Activated CD8-positive, alpha-beta T cell treated with anti-CD3 and anti-CD28 coated beads for 36 hours (primary cell): ENCODE measurements around the gene PLOD3. TPM values are rescaled to one million over a fixed set of nuclear protein-coding genes. Genes with fewer than 3 reads are reported as not detected.
"Not testable (repeated sequence)": the region's sequence is repeated elsewhere in the genome, so short reads cannot be mapped to it uniquely, and the experiment has no call there.

Experiments used
- ATAC-seq: fragments of 200-7000 bp; cut with Tn5 transposase; one replicate; pipeline ENCODE4 v1.10.0; 2021; ENCODE audit warnings: mild to moderate bottlenecking, moderate library complexity
- CTCF ChIA-PET: fragments of 350-600 bp; sonication (Branson Sonifier 250); formaldehyde crosslinking; loops from one replicate; lab custom pipeline; 2021; ENCODE audit warnings: antibody characterized with exemption; lab: Charles Lee
- POLR2A ChIA-PET: fragments of 350-600 bp; sonication (Branson Sonifier 250); formaldehyde crosslinking; loops from one replicate; lab custom pipeline; 2021; ENCODE audit warnings: antibody characterized with exemption; lab: Charles Lee
- DNase-seq: peaks from one replicate; pipeline ENCODE4 v3.0.0-alpha.2; 2020
- H3K27ac Mint-ChIP-seq: one replicate; pipeline ENCODE4 v1.8.0; 2021; ENCODE audit warnings: mild to moderate bottlenecking, mixed read lengths
- H3K27me3 Mint-ChIP-seq: one replicate; pipeline ENCODE4 v1.8.0; 2021; ENCODE audit warnings: mixed read lengths
- H3K36me3 Mint-ChIP-seq: one replicate; pipeline ENCODE4 v1.8.0; 2021; ENCODE audit warnings: low read depth, mixed read lengths
- H3K4me1 Mint-ChIP-seq: one replicate; pipeline ENCODE4 v1.8.0; 2021; ENCODE audit warnings: low read depth, mixed read lengths
- H3K4me3 Mint-ChIP-seq: one replicate; pipeline ENCODE4 v1.8.0; 2021; ENCODE audit warnings: mild to moderate bottlenecking, moderate library complexity, mixed read lengths
- H3K9me3 Mint-ChIP-seq: one replicate; pipeline ENCODE4 v1.8.0; 2021; ENCODE audit warnings: mixed read lengths
- intact Hi-C: fragments of 100-400 bp; cut with micrococcal nuclease; formaldehyde crosslinking; loops from one replicate; pipeline ENCODE4 v1.10.0; 2022
- total RNA-seq, 2 experiments: library from RNA; stranded (reverse); gene quantifications; one replicate each; pipeline ENCODE4 v1.2.3, GENCODE V29; 2021
- TF ChIP-seq, protein P1 (sequence below): fragments of 200-600 bp; IDR thresholded peaks from one replicate; pipeline ENCODE4 v1.8.0; 2022; ENCODE audit warnings: antibody characterized with exemption, mild to moderate bottlenecking

Gene PLOD3, protein sequence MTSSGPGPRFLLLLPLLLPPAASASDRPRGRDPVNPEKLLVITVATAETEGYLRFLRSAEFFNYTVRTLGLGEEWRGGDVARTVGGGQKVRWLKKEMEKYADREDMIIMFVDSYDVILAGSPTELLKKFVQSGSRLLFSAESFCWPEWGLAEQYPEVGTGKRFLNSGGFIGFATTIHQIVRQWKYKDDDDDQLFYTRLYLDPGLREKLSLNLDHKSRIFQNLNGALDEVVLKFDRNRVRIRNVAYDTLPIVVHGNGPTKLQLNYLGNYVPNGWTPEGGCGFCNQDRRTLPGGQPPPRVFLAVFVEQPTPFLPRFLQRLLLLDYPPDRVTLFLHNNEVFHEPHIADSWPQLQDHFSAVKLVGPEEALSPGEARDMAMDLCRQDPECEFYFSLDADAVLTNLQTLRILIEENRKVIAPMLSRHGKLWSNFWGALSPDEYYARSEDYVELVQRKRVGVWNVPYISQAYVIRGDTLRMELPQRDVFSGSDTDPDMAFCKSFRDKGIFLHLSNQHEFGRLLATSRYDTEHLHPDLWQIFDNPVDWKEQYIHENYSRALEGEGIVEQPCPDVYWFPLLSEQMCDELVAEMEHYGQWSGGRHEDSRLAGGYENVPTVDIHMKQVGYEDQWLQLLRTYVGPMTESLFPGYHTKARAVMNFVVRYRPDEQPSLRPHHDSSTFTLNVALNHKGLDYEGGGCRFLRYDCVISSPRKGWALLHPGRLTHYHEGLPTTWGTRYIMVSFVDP
- 10 to 100 TPM; 20.4 to 24.4 TPM for total RNA-seq

DNA sequence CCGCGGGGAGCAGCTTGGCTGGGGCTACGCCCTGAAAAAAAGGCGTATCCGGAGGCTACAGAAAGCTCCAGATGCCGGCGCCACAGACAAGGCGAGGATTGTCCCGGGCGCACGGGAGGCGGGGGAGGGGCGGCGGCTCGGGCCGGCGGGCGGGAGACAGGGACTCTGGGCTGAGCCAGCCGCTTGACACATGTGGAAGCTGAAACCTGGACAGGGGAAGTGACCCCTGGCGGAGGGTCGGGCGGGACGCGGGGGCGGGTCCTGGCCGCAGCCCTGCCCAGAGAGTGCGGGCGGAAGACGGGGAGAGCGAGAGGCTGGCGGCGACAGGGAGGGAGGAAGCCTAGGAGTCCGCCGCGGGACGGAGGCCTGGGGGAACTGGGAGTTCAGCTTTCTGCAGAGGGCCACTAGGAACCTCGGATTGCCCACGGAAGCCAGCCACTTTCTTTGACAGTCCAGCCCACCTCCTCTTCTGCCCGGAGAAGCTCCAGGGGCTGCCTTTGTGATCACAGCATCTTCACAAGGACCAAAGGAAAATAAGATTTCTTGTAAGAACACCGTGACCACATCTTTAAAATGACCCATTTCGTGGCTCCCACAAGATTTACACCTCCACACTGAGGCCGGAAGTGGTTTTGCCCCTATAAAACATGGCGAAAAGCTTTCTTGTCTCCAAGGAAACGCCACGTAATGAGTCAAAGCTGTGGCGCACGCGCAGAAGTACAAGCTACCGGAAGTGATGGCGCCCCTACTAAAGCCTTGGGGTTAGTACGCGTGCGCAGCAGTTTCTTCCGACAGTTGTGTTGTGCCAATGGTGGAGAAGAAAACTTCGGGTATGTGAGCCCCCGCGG, at the start of gene PLOD3, which contains the start of gene ZNHIT1:
Gene PLOD3, minus strand, starts transcription at position 194 of the 848 bp plus-strand sequence. CDS start 307 bp downstream, outside the sequence.
Gene ZNHIT1, plus strand, starts transcription at position 778 of the 848 bp plus-strand sequence. Its CDS starts 31 bp downstream, at position 809.
- ATAC-seq (peak; percentile 89), DNase-seq (peak; percentile 99)
- POLR2A ChIA-PET, result interaction anchor here (0.7 to 3.2 kb wide), 11 partner anchors 9 to 329 kb away, joined by 3 to 22 read pairs (median 3); partner anchors contain the start of genes CLDN15 and FIS1
- Mint-ChIP-seq H3K27ac (peak within 1 kb of the TSS; percentile 88), H3K36me3 (peaks cover 2% of the 10 kb centered on the region), H3K27me3 (no peaks in the 10 kb centered on the region), H3K4me1 (peaks cover 28% of the 10 kb centered on the region), H3K9me3 (no peaks in the 10 kb centered on the region), H3K4me3 (peak within 1 kb of the TSS; percentile 98)
- CTCF ChIA-PET, result interaction anchor here (0.6 to 4.5 kb wide), 17 partner anchors 9 to 194 kb away, joined by 3 to 49 read pairs (median 5); partner anchors contain the start of gene FIS1
- TF ChIP-seq, protein P1, sequence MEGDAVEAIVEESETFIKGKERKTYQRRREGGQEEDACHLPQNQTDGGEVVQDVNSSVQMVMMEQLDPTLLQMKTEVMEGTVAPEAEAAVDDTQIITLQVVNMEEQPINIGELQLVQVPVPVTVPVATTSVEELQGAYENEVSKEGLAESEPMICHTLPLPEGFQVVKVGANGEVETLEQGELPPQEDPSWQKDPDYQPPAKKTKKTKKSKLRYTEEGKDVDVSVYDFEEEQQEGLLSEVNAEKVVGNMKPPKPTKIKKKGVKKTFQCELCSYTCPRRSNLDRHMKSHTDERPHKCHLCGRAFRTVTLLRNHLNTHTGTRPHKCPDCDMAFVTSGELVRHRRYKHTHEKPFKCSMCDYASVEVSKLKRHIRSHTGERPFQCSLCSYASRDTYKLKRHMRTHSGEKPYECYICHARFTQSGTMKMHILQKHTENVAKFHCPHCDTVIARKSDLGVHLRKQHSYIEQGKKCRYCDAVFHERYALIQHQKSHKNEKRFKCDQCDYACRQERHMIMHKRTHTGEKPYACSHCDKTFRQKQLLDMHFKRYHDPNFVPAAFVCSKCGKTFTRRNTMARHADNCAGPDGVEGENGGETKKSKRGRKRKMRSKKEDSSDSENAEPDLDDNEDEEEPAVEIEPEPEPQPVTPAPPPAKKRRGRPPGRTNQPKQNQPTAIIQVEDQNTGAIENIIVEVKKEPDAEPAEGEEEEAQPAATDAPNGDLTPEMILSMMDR, result peak; percentile 35
- intact Hi-C loops, result no loop called here

DNA sequence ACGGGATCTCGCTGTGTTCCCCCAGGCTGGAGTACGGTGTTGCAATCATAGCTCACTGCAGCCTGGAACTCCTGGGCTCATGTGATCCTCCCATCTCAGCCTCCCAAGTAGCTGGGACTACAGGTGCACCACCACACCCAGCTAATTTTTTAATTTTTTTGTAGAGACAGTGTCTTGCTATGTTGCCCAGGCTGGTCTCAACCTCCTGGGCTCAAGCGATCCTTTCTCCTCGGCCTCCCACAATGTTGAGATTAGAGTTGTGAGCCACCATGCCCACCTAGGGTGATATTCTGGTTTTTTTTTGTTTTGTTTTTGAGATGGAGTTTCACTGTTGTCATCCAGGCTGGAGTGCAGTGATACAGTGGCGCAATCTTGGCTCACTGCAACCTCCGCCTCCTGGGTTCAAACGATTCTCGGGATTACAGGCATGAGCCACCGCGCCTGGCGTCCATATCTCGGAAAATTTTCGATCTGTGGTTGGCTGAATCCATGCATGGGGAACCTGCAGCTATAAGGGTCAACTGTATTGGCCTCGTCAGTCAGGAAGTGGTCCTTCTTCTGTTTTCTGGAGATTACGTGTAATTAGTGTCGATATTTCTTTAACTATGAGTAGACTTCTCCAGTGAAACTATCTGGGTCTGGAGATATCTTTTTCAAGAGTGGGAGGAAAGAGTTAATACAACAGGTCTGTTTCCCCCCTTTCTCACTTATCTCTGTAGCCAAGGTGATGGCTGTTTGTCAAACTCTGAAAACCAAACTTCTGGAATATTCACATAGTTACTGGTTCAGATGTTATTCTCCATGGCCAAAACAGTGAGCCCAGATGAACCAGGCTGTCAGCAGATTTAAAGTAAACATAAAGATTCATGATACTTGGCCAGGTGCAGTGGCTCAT, 48.5 kb upstream of the PLOD3 start:
- H3K4me1 Mint-ChIP-seq, result no peaks in the 10 kb centered on the region
- TF ChIP-seq, protein P1, result no peak
- ChIA-PET CTCF (interaction anchor here (0.7 to 1.5 kb wide), 3 partner anchors 21 to 50 kb away, joined by 3 read pairs; partner anchors contain the start of gene FIS1), POLR2A (no interaction called here)
- no peaks in the 10 kb centered on the region for H3K9me3 Mint-ChIP-seq
- DNase-seq, result no peak
- H3K27me3 Mint-ChIP-seq, result peaks cover 5% of the 10 kb centered on the region
- intact Hi-C loops, result no loop called here
- no peaks in the 10 kb centered on the region for H3K36me3 Mint-ChIP-seq
- H3K4me3 Mint-ChIP-seq, result no peak overlapping the region
- ATAC-seq, result no peak
- H3K27ac Mint-ChIP-seq, result no peak overlapping the region

DNA sequence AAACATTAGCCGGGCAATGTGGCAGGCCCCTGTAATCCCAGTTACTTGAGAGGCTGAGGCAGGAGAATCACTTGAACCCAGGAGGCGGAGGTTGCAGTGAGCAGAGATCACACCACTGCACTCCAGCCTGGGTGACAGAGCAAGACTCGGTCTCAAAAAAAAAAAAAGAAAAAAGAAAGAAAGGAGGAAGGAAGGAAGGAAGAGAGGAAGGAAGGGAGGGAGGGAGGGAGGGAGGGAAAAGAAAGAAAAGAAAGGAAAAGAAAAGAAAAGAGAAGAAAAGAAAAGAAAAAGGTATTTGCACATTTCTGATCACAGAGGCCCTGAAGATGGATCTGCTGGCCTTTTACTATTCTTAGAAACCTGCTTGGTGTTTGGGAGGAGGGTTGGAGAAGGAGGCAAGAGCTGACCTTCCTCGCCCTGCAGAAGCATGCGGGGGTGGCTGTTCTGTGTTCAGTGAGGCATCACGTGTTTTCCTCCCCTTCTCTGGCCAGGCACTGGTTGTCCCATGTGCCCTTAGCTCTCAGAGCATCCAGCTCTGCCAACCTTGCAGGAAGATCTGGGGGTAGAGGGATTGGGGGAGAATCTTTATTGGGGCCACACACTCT, 46.8 kb upstream of the PLOD3 start:
- H3K36me3 Mint-ChIP-seq, H3K4me1 Mint-ChIP-seq, H3K27me3 Mint-ChIP-seq, H3K4me3 Mint-ChIP-seq, H3K27ac Mint-ChIP-seq, H3K9me3 Mint-ChIP-seq, intact Hi-C loops, DNase-seq, ATAC-seq: not testable (repeated sequence)
- ChIA-PET POLR2A (interaction anchor here (1.3 kb wide), 1 partner anchor 14 kb away, joined by 3 read pairs; no protein-coding TSS in a partner anchor), CTCF (interaction anchor here (1.5 kb wide), 1 partner anchor 20 kb away, joined by 3 read pairs; the partner anchor contains the start of gene FIS1)

DNA sequence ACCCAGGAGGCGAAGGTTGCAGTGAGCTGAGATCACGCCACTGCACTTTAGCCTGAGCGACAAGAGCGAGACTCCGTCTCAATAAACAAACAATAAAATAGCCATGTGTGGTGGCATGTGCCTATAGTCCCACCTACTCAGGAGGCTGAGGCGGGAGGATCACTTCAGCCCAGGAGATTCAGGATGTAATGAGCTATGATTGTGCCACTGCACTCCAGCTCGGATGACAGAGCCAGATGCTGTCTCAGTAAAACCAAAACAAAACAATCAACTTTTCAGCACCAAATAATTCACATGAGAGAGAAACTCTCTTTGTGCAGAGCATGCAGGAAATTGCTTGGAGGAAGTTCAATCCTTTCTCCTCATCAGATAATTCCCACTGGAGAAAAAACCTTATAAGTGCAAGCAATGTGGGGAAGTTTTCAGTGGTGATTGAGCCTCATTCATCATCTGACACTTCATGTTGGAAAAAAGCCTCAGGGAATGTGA, 40.9 kb upstream of the PLOD3 start:
- H3K4me3 Mint-ChIP-seq, result no peak overlapping the region
- intact Hi-C loops, result no loop called here
- peaks cover 2% of the 10 kb centered on the region for H3K27me3 Mint-ChIP-seq
- DNase-seq (no peak), ATAC-seq (no peak)
- TF ChIP-seq, protein P1, result no peak
- CTCF ChIA-PET, result interaction anchor here (0.7 to 1.4 kb wide), 3 partner anchors 14 to 32 kb away, joined by 3 to 8 read pairs (median 4); no protein-coding TSS in a partner anchor
- no peaks in the 10 kb centered on the region for H3K9me3 Mint-ChIP-seq
- POLR2A ChIA-PET, result no interaction called here
- no peak overlapping the region for H3K27ac Mint-ChIP-seq
- H3K36me3 Mint-ChIP-seq, result no peaks in the 10 kb centered on the region
- H3K4me1 Mint-ChIP-seq, result no peaks in the 10 kb centered on the region
